ENCODE data around the gene NRARP.

GRCh38 chr9:137349471-137350033, 47.5 kb upstream of the NRARP start:
- TF ChIP-seq CTCF (IDR thresholded peaks at IDR 0.05) (no peak), EP300 (IDR thresholded peaks at IDR 0.05) (no peak), POLR2A (IDR thresholded peaks at IDR 0.05) (no peak)

Measured in tibial nerve (tissue), 4 donors.